ENCODE results near the gene NPC1L1.

NPC1L1 gene, protein sequence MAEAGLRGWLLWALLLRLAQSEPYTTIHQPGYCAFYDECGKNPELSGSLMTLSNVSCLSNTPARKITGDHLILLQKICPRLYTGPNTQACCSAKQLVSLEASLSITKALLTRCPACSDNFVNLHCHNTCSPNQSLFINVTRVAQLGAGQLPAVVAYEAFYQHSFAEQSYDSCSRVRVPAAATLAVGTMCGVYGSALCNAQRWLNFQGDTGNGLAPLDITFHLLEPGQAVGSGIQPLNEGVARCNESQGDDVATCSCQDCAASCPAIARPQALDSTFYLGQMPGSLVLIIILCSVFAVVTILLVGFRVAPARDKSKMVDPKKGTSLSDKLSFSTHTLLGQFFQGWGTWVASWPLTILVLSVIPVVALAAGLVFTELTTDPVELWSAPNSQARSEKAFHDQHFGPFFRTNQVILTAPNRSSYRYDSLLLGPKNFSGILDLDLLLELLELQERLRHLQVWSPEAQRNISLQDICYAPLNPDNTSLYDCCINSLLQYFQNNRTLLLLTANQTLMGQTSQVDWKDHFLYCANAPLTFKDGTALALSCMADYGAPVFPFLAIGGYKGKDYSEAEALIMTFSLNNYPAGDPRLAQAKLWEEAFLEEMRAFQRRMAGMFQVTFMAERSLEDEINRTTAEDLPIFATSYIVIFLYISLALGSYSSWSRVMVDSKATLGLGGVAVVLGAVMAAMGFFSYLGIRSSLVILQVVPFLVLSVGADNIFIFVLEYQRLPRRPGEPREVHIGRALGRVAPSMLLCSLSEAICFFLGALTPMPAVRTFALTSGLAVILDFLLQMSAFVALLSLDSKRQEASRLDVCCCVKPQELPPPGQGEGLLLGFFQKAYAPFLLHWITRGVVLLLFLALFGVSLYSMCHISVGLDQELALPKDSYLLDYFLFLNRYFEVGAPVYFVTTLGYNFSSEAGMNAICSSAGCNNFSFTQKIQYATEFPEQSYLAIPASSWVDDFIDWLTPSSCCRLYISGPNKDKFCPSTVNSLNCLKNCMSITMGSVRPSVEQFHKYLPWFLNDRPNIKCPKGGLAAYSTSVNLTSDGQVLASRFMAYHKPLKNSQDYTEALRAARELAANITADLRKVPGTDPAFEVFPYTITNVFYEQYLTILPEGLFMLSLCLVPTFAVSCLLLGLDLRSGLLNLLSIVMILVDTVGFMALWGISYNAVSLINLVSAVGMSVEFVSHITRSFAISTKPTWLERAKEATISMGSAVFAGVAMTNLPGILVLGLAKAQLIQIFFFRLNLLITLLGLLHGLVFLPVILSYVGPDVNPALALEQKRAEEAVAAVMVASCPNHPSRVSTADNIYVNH (N-terminal part only)

GRCh38 chr7:44541028-44541869 lies at the start of gene NPC1L1:
TSS of gene NPC1L1 (minus strand) at chr7:44541330. CDS start at chr7:44541259, 71 bp downstream.
- no peak for DNase-seq (ENCODE audit: low read depth, low spot score)

DNA sequence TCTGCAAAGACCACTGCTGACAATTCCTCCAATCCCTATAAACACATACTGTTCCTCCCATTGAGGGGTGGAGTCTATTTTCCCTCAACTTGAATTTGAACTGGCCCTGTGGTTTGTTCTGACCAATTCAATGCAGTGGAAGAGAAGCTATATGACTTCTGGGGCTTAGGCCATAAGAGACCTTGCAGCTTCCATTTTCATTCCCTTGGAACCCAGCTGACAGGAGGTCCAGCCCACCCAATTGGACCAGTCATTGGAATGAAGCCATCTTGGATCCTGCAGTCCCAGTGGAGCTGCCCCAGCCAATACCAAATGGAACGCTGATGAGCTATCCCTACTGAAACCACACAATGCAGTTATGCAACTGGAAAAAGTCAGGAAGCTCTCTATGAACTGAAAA lies 49.8 kb upstream of the NPC1L1 start:
- DNase-seq (ENCODE audit: low read depth, low spot score), result no peak

GRCh38 chr7:44587843-44588711 lies 46.9 kb upstream of the NPC1L1 start:
- DNase-seq (ENCODE audit: low read depth, low spot score), result no peak

GRCh38 chr7:44583146-44583865 lies 42.2 kb upstream of the NPC1L1 start:
- no peak for DNase-seq (ENCODE audit: low read depth, low spot score)

- DNase-seq (ENCODE audit: low read depth, low spot score), result peak; percentile 92
Measured at GRCh38 chr7:44581879-44582603, 40.9 kb upstream of the NPC1L1 start, which contains the start of gene TMED4. TSS of gene TMED4 (minus strand) at chr7:44582231. CDS start at chr7:44582206, 25 bp downstream.

DNA sequence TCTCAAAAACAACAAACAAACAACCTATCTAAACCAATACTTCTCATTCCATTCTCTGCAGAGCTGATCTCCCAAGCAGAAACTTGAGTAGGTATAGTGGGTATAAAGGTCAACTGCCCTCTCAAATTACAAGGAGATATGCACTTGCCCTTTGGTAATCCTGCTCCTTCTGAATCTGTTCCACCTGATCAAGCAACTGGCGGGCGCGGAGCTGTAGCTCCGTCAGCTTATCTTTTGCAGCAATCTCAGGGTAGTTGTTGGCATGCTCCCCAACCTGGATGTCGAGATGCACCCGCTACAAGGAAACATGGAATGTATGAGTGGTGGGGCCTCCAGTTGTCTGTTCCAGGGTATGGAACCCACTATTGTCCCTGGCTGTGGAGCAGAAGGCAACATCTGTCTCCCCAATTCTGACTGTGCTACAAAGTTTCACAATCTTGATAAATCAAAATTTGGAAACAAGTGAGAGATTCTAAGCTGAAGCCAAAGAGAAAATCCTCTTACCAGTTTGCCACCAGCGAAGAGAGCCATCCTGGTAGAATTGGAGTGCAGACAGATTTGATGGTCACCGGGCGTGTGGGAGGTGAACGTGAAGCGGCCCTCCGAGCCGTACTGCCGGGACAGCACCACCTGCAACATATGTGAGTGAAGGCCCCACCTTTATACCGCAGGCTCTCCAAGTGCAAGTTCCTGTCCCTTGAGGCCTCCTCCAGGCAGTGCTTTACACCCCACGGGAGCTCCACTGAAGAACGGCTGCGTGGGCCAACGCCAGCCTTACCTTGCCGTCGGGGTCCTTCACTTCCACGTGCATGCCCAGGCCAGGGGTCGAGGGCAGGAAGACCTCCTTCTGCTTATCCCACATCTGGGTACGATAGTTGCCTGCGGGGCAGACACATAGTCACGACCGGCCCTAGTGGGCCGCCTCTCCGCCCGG lies 40.1 kb upstream of the NPC1L1 start:
- no peak for DNase-seq (ENCODE audit: low read depth, low spot score)

- no peak for DNase-seq (ENCODE audit: low read depth, low spot score)
Measured at GRCh38 chr7:44576228-44576627, 35.1 kb upstream of the NPC1L1 start.

DNA sequence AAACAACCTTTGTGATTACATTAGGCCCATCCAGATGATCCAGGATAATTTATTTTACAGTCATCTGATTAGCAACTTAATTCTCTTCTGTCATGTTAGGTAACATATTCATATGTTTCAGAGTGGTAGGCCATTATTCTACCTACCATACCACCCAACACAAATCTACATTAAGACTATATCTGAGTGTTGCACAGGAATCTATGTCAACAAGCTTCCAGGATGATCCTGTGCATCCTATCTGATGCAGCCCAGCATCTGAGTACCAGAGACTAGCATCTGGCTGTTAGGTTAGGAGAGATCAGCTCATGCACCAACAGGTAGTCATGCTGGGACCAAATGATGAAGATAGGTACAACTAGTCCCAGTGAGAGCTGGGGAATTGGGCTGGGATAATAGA lies 33.9 kb upstream of the NPC1L1 start:
- DNase-seq (ENCODE audit: low read depth, low spot score), result no peak

DNA sequence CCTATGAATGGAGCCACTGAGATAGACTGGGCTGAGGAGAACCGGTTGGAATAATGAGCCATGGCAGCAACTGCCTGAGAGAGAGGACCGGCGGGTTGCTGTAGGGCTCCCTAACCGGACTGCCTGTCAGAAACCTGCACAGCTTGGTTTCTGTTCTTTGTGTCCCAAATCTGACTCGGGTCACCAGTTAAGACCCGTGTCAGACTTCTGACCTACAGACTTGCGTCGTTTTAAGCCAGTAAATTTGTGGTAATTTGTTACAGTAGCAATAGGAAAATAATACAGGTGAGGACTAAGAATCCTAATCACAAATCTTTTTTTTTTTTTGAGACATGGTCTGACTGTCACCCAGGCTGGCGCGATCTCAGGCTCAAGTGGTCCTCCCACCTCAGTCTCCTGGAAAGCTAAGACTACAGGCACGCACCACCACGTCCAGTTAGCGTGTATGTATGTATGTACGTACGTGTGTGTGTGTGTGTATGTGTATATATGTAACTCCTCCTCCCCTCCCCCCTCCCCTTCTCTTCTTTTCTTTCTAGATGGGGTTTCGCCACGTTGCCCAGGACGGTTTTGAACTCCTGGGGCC lies 33.2 kb upstream of the NPC1L1 start:
- no peak for DNase-seq (ENCODE audit: low read depth, low spot score)

- peak; percentile 84 for DNase-seq (ENCODE audit: low read depth, low spot score)
Measured at GRCh38 chr7:44573464-44574286, 32.5 kb upstream of the NPC1L1 start, which contains the start of gene DDX56. TSS of gene DDX56 (minus strand) at chr7:44573908. CDS start at chr7:44573895, 13 bp downstream.

GRCh38 chr7:44572771-44573170 lies 31.6 kb upstream of the NPC1L1 start:
- no peak for DNase-seq (ENCODE audit: low read depth, low spot score)

- no peak for DNase-seq (ENCODE audit: low read depth, low spot score)
Measured at GRCh38 chr7:44569959-44570358, 28.8 kb upstream of the NPC1L1 start.

- no peak for DNase-seq (ENCODE audit: low read depth, low spot score)
Measured at GRCh38 chr7:44568771-44569560, 27.8 kb upstream of the NPC1L1 start.

- DNase-seq (ENCODE audit: low read depth, low spot score), result no peak
Measured at GRCh38 chr7:44567884-44568283, 26.8 kb upstream of the NPC1L1 start.

- no peak for DNase-seq (ENCODE audit: low read depth, low spot score)
Measured at GRCh38 chr7:44566680-44567079, 25.6 kb upstream of the NPC1L1 start.
